SKM-1 treated with dmso at 0.1 percent for 144 hours (cell line): ENCODE results near the gene TLE7.

Experiments
- DNase-seq: peaks from one replicate; lab custom pipeline; 2025; ENCODE audit not compliant: unreplicated experiment; lab: John Stamatoyannopoulos, UW

Gene TLE7

DNA sequence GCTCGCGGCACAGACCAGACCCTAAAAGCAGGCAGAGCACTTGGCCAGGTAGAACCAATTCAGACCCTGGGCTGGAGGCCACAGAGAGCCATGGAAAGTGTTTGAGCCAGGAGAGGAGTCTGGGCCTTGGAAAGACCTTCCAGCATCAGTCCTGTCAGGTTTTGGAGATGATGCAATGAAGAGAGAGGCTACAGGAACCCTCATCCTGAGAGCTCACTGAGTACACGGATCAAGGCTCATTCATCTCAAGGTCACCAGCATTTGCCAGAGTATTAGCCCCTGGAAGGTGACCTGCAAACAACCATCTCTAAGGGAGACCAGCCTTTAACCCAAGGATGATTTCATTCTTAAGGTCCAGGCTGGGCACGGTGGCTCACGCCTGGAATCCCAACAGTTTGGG lies 27.8 kb downstream of the TLE7 start:
- DNase-seq = no peak

DNA sequence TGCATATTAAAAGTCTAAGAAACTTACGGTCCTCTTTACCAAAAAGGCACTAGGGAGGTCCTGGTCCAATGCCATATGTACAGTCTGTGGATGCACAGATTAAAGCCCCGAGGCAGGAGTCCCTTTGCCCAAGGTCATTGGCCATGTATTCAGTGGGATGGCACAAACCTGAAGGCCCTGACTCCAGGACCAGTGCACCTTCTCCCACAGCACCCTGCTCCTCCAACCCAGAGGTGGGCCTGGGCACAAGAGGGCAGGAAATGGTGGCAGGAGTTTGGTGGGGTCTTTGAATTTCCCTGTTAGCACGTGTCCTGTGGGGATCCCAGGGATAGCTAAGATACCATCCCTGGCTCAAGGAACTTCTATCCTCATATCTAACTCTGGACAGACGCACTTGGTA lies 28.5 kb downstream of the TLE7 start:
- DNase-seq = no peak

DNA sequence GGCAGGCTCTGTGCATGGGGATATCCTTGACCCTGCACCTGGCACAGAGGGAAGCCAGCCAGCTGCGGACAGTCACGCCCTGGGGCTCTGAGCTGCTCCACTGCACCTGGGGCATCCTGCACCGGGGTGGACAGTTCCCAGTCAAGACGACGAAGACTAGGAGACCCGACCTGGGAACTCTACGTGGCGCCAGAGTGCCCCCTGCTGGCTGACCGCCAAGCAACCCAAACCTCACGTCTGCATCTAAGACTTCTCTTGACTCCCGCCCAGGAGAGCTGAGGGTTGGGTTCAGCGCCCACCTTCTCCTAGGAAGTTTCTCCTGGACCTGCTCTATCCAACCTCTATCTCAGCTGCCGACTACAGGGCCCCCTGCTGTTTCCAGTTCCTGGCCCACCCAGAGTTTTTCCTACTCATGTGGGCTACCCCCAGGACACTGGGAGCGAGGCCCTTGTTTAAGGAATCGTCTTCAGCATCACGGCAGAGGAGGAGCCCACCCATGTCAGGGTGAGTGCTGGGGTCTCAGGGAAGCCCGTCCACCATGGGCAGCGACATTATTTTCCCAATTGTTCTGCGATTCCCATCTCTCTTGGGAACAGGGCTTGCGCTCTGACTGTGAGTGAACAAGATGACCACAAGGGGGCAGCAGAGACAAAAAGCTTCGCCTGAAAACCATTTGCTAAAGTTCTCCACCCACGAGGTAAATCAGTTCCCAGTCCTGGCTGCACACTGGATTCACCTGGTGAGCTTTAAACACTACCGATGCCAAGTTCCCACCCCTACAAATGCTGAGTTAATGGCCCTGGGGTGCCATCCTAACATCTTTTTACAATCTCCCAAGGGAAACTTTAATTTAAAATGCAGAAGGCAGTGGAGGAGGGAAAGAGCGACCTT lies 29.3 kb downstream of the TLE7 start:
- peak; percentile 50 for DNase-seq

GRCh38 chr16:71410146-71410545 lies 31.7 kb downstream of the TLE7 start:
- no peak for DNase-seq

DNA sequence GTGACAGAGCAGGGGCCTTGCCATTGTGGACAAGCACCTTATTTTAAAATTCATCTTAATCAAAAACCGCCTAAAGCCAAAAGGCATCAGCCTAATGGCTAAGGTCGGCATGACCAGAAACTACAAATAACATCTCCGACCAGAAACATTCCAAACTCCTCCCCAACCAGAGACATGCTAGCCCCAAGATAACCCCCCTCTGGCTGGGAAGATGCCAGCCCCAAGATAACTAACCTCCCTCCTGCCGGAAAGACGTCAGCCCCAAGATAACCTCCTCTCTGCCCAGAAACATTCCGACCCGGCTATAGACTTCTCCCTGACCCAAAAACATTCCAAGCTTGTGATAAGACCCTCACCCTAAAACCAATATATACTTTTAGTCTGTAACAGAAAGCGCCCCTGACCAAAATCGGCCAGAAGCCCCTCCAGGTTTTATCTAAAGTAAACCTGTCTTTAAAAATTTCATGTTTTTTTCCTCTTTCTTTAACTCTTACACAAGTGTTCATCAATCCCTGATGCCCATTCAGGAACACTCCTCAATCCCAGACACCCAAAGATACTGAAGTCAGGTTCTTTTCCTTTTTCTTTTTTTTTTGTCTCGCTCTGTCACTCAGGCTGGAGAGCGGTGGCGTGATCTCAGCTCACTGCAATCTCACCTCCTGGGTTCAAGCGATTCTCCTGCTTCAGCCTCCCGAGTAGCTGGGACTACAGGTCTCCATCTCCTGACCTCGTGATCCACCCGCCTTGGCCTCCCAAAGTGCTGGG lies 32.7 kb downstream of the TLE7 start:
- DNase-seq = no peak

DNA sequence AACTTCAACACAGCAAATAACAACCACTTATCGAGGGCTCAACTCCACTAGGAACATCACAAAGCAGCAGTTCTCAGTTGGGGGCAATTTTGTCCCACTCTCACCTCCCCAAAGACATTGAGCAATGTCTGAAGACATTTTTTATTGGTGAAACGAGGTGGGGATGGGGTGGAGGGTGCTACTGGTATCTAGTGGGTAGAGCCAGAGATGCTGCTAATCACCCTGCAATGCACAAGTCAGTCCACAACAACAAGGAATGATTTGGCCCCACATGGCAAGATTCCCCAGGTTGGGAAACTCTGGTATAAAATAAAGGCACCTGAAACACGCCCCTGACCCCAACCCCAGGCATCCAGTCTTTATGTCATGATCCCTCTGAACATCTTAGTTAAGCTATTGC lies 33.3 kb downstream of the TLE7 start:
- no peak for DNase-seq

- DNase-seq = no peak
Measured at GRCh38 chr16:71407731-71408130, 34.1 kb downstream of the TLE7 start.

DNA sequence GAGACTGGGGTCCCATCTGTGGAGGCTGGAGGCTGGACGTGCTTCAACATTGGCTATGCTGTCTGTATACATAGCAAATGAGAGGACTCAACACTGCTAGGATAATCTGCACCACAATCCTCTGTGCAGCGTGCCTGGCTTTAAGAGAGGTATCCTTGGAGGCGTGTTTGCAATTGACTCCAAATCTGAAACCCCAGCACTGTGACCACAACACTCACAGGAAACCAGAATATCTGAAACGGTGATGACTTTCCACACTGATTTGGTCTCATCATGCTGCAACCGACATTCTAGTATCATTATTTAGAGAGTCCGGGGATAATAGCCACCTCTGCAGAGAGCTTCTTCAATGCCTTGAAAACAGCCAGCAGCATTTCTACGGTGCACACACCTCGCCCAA lies 35.1 kb downstream of the TLE7 start:
- DNase-seq = no peak

- DNase-seq = no peak
Measured at GRCh38 chr16:71406316-71406715, 35.5 kb downstream of the TLE7 start.

- DNase-seq = no peak
Measured at GRCh38 chr16:71404364-71404763, 37.5 kb downstream of the TLE7 start.

GRCh38 chr16:71402674-71403073 lies 39.2 kb downstream of the TLE7 start:
- no peak for DNase-seq

- no peak for DNase-seq
Measured at GRCh38 chr16:71402007-71402406, 39.8 kb downstream of the TLE7 start.

- no peak for DNase-seq
Measured at GRCh38 chr16:71399801-71400563, 41.9 kb downstream of the TLE7 start.

- no peak for DNase-seq
Measured at GRCh38 chr16:71396594-71396993, 45.3 kb downstream of the TLE7 start.

DNA sequence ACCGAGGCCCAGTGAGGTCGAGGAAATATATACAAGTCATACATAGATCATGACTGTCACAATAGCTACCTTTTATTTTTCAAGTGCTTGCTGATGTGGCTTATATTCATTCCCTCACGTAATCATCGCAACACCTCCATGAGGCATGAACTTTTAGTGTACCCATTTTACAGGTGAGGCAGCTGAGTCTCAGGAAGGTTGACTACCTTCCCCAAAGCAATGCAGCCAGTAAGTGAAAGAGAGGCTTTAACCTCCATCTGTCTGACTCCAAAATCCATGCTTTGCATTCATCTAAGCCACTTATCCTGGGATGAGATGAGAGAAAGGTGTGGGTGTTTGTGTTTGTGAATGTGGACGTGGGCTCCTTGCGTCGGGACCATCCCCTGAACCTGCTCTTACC lies 52.5 kb downstream of the TLE7 start:
- no peak for DNase-seq

DNA sequence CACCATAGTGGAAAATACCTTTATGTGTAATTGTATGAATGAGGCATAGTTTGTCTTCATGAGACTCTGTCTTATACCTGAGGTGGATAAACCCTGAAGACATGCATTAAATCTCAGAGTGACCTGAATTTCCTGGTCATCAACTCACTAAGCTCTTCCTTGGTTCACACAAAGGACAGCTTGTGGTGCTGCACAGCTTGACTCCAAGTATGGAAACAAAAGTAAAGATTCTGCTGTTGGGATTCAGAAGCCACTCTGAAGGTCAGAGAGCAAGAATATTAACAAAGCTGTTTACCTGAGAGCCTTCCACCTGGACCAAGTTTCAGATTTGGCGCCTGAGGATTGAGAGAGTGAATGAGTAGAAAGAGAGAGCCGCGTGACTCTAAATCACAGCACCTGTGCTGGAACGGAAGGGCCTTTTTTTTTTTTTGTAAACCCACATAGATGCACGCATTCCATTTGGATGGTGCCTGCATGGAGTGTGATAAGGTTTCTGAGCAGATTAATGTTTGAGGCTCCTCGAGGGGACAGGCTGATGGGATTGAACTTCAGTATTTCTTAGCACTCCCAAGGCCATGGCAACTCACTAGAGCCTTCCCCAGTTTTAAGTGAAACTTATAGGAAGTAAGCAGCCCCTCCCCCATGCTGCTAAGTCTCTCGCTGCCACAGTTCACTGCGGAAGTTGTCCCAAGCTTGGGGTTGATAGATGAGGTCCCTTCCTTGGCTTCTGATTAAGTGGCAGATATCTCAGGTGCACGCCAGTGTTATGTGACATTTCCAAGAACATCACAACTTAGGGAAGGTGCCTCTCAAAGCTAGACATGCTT lies 54.6 kb downstream of the TLE7 start:
- no peak for DNase-seq

DNA sequence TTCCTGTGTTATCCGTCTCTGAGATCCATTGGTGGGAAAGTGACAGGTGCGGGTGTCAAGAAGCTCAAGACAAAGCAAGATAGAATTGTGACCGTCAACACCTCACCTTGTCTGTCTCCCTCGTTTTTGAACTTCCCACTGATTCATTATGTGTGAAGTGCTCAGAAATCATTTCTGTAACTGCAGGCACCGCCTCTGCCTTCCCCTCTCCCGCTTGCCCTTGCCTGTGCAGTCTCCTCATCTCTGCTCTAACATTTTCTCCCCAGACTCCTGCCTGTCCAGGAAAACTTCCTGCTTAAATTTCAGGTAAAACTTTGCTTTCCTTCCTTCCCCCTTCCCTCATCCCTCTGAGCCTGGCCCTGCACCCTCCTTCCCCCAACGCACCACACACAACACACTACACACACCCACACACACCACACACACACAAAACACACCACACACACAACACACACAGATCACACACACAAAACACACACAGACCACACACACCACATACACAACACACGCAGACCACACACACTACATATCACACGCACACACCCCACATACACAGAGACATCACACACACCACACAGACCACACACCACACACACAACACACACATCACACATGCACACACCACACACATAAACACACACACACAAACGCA lies 57.7 kb downstream of the TLE7 start:
- no peak for DNase-seq

GRCh38 chr16:71383054-71383773 lies 58.6 kb downstream of the TLE7 start:
- no peak for DNase-seq

DNA sequence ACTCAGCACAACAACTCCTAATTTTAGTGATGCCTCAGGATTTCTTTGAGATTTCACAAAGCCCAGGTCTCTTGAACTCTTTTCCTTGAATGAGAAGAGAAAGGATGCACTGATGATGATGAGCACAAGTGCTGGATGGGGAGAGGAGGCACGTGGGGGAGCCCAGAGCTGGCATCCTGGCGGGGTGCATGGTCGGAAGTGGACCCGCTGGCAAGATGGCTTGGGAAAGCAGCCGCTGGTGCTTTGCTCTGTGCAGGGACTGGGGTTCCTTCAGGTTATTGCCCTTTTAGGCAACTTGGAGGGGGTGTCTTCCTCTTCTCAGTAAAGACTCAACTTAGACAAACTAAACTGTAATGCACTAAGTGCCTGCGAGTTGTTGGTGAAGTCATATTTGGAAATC lies 61.0 kb downstream of the TLE7 start:
- no peak for DNase-seq
